WI38 (cell line): ENCODE measurements around the gene DENND2D.

ENCODE experiments used
- H3K4me3 ChIP-seq: 2 replicates; pipeline ENCODE4 v1.5.1; 2011; ENCODE audit warnings: low read depth, mild to moderate bottlenecking, control low read depth, low read length
- TF ChIP-seq, protein P1 (sequence below): IDR thresholded peaks from 2 replicates; pipeline ENCODE4 v1.5.1; 2012; ENCODE audit warnings: low read depth, mild to moderate bottlenecking, control low read depth, low read length

DENND2D gene

DNA sequence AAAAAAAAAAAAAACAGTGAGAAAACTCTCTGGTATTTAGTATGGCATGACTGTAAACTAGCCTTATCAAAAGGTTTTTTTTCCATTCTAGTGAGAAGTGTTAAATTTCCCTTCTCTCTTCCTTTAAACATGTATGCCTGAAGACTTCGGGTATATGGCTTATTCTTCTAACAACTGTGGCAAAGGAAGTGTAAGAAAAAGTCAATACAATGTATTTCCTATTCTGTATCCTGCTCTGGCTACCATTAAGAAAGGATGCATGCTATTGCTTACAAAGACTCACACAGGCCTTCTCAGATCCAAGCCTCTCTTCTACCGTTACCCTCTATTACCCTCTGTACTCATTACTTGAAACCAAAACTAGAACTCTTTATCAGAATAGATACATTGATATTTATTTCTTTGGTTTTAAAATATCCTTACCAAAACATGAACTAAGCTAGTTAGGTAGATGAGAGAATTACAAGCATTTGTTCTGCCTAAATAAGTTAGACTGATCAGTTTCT lies 52.0 kb downstream of the DENND2D start:
- TF ChIP-seq, protein P1, sequence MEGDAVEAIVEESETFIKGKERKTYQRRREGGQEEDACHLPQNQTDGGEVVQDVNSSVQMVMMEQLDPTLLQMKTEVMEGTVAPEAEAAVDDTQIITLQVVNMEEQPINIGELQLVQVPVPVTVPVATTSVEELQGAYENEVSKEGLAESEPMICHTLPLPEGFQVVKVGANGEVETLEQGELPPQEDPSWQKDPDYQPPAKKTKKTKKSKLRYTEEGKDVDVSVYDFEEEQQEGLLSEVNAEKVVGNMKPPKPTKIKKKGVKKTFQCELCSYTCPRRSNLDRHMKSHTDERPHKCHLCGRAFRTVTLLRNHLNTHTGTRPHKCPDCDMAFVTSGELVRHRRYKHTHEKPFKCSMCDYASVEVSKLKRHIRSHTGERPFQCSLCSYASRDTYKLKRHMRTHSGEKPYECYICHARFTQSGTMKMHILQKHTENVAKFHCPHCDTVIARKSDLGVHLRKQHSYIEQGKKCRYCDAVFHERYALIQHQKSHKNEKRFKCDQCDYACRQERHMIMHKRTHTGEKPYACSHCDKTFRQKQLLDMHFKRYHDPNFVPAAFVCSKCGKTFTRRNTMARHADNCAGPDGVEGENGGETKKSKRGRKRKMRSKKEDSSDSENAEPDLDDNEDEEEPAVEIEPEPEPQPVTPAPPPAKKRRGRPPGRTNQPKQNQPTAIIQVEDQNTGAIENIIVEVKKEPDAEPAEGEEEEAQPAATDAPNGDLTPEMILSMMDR = no peak
- H3K4me3 ChIP-seq = no peak overlapping the region

DNA sequence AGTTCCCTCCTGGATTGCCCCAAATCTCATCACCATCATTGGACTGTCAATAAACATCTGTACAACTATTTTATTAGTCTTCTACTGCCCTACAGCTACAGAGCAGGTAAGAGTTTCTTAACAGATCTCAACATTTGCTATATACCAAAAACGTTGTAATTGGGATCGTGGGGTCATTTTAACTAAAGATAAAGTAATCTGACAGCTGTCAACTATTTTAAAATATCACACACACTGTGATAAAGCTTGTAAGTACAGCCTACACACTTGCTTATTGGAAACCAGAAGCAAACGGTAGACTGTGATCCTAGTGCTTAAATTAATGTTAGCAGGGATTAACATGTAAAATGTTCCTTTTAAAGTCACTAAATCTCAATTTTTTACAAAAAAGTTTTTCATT lies 52.5 kb downstream of the DENND2D start:
- no peak overlapping the region for H3K4me3 ChIP-seq
- TF ChIP-seq, protein P1 = no peak

DNA sequence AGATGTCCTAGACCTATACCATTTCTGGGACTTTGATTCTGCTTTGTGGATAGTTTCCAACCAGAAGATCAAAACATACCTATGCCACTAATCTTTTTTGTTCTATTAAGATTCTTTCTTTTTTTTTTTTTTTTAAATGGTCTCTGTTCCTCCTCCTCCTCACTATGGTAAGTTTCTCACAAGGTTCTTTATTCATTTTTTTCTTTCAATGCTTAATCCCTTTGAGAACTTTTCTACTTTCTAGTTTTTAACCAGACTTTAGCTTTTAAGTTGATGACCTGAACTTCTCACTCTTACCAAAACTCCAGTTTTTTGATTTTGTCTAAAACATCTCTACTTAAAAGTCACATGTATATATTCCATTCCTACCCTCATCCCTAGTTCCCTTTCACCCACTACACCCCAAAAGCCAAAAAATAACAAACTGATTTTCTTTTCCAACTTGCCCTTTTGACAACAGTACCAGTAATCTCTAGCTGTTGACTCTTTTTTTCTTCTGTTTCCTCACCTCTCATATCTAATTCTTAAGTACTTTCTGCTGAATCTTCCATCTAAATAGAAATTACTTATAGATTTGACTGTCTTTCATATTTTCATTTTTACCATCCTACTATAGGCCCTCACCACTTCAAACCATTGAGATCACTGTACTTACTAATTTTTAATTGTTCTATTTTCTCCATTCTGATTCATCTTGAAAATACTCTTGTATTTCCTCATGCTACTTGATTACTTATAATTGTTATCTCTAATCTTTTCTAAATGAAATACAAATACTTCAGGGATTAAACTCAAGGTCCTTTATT lies 54.3 kb downstream of the DENND2D start:
- no peak overlapping the region for H3K4me3 ChIP-seq
- TF ChIP-seq, protein P1 = no peak

DNA sequence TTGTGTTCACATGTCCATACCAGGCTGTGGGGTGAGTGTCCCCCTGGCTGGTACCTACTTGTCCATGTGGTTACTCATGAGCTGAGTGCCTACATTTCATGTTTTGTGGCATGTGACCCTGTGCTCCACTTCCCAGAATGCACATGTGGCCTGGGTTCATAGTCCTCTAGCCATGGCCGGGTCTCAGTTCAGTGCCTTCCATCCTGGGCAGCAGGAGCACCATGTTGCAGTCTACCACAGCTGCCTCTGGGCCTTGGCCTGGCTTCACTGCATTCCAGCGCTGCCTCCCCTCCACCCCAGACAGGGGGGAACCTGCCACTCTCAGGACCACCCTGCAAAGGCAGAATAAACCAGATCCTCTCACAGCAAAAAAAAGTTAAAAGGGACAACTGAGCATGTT lies 54.9 kb downstream of the DENND2D start:
- H3K4me3 ChIP-seq = no peak overlapping the region
- TF ChIP-seq, protein P1 = no peak

DNA sequence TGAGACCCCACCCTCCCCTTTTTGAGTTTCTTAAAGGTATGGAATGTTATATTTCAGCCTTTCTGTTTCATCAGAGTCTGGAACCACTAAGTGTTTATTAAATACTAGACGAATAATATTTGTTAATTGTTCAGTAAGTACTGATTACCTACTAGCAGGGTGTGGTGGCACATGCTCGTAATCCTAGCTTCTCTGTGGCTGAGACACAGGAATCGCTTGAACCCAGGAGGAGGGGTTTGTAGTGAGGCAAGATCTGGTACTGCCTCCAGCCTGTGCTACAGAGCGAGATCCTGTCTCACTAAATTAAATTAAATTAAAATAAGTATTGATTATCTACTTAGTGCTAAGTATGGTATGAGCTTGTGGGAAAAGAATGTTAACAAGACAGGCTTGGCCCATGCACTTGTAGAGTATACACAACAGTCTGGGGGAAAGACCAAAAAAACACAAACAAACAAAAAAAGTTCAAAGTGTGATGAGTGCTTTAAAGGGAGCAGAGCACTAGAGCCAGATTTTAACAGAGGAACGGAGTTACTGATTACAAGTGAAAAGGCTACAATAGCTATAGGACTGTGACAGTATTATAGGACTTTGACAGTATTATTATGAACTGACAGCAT lies 58.0 kb downstream of the DENND2D start:
- H3K4me3 ChIP-seq = no peak overlapping the region
- TF ChIP-seq, protein P1 = no peak

DNA sequence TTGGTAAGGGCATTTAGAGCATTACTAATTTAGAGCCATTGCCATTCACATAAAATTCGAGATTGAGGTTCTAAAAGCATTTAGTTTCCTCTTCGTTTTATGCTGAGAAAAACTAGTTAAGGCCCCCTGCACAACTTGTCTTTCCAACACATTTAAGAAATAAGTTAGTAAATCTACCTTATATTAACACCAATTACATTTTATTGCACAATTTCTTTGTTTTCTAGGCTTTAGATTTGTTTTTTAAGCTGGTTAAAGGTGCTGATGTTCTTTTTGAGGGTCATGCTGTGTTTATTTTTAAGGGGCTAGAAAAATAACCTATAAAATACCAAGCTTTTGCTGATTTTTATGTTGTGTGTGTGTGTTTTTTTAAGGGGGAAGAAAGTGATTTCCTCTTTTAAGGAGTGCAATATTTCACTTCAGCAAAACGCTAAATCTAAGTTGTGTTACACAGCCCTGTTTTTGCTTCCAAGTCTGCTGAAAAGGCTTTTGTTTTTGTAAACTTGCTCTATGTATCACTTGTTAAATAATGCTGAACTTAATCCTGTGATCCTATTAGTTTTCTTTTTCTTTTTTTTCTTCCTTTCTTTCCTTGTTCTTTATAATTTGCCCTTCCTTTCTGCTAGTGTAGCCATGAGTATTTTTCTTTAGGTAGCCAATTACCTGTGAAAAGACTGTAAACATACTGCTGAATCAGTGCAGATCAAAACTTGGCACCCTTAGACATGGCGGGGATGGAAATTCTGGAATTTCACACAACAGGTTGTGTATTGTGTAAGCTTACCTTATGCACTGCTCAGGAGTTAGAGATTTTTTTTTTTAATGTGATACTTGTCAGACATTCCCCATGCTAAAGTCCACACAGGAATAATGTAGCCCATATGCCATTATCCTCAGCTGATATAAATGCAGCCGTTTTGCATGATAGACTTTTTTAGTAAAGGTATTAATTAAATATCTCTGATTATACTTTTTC lies 58.9 kb downstream of the DENND2D start:
- TF ChIP-seq, protein P1 = no peak
- H3K4me3 ChIP-seq = peak overlapping the region; percentile 94

DNA sequence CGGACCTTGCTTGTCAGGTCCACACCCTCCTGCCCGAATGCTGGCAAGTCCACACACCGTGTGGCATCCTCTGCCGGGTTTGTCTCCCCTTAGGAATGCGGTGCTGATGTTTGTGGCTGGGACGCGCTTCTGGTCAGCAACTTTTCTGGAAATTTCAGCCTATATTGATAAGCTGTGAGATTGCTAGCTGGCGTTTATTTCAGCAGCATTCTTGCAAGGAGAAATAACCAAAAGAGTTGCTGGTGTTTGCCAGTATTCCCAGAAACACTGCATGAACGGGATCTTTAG lies 59.8 kb downstream of the DENND2D start:
- TF ChIP-seq, protein P1 = no peak
- peak overlapping the region; percentile 94 for H3K4me3 ChIP-seq
